CMK (cell line): ENCODE data around the gene SH2D7.

Experiments
- DNase-seq: peaks from one replicate; pipeline ENCODE4 v3.0.0-alpha.2; 2010; ENCODE audit warnings: low read depth

SH2D7 gene

GRCh38 chr15:78061963-78062427, 30.4 kb upstream of the SH2D7 start:
- no peak for DNase-seq

- DNase-seq: no peak
Observed at GRCh38 chr15:78063217-78063616, 29.1 kb upstream of the SH2D7 start.

DNA sequence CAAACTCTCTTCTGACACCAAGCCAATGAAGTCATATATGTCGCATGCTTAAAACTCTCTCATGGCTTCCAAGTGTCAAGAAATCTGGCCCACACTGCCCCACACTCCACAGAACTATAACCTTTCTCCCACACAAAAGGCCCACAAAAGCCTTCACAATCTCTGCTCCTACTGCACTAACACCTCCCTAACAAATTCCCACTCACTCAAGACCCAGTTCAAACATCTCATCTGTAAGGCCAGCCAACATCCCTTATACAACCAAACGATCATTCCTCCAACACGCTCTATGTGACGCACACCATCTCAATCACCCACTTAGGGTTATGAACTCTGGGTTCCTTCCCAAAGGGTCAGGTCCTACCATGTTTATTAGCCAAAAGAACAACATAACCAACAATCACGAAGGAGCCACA, 28.4 kb upstream of the SH2D7 start:
- DNase-seq: no peak

DNA sequence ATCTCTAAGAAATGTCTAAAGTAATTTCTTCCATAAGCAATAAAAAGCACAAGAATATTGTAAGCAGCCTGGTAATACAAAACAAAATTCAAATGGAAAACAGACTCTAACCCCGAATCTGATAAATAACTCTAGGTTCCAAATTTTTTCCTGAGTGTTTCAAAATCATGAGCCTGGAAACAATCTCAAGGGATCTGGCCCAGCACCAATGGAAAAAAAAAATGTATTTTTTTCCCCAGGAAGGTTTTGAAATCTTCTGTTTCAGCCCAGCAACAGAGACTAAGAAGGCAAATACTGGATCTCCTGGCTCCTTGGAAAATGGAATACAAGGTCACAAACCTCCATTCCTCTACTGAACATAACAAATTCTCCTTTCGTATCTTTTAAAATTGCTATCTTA, 27.8 kb upstream of the SH2D7 start:
- DNase-seq: no peak

- DNase-seq: no peak
Observed at GRCh38 chr15:78065284-78065872, 27.0 kb upstream of the SH2D7 start.

- no peak for DNase-seq
Observed at GRCh38 chr15:78065973-78066946, 26.1 kb upstream of the SH2D7 start.

DNA sequence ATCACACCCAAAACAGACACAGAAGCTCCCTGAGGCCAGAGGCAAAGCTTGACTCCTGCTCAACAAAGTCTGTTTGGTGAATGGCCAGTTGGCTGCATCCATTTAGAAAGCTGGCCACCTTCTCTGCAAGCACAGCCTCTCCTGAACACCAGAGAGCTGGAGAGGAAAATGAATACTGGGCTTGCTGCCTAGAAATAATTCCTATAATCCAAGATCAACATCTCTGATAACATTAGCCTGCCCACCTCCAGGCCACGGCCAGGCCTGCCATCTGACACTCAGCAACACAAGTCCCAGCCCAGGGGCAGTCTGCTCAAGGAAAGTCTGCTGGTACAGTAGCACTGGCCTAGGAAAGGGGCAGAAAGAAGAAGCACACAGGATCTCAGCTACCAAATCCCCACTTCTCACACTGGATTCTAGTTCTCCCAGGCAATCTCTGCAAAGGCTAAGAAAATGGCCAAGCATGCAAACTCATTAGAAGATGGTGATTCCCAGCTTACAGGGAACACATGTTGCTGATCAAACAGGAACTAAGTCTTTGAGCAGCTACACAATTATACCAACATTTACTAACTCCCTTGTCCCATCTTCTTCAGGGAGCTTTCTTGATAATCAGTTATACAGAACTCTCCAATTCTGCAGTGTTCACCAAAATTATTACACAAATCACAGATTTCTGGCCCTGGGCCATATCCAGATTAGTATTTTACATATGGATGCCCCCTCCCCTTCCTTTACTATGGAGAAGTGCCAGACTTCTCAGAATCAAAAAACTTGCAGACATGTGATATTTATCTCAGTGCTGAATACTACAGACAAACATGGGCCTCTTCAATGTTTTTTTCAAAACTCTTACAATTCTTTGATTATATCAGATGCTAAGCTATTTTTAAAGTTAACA, 24.8 kb upstream of the SH2D7 start:
- DNase-seq: no peak

- DNase-seq: no peak
Observed at GRCh38 chr15:78069052-78069414, 23.3 kb upstream of the SH2D7 start.

DNA sequence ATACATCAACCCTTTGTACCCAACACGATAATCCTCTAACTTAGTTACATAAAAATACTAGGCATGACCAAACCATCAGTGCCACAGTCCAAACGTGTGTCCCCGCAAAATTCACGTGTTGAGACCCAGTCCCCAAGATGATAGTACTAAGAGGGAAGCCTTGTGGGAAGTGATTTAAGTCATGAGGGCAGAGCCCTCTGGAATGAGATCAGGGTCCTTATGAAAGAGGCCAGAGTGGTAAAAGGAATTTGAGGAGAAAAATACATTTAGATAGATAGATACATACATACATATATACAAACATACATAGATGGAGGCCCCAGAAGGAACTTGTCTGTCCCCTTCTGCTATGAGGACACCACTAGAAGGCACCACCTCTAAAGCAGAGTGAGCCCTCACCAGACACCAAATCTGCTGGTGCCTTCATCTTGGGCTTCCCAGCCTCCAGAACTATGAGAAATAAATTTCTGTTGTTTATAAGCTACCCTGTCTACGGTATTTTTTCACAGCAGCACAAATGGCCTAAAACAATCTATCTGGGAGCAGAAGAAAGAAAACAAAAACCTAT, 22.8 kb upstream of the SH2D7 start:
- DNase-seq: no peak

GRCh38 chr15:78070049-78070700, 22.2 kb upstream of the SH2D7 start:
- DNase-seq: no peak

DNA sequence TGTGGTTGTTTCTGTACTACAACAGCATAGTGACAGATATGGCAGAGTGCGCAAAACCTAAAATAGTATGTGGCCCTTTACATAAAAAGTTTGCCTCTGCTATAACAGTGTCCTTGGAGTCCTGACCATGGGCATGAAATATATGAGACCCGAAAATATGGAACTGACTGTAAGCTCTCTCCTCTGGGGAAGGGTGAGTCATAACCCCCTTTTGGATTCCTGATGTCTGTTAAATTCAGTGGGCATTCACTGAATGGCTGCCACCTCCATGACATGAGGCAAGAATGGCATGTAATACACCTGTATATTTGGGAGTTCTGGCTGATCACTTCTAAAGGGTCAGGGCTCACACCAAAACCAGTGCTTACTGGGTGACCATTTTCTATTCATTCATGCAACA, 21.0 kb upstream of the SH2D7 start:
- no peak for DNase-seq

DNA sequence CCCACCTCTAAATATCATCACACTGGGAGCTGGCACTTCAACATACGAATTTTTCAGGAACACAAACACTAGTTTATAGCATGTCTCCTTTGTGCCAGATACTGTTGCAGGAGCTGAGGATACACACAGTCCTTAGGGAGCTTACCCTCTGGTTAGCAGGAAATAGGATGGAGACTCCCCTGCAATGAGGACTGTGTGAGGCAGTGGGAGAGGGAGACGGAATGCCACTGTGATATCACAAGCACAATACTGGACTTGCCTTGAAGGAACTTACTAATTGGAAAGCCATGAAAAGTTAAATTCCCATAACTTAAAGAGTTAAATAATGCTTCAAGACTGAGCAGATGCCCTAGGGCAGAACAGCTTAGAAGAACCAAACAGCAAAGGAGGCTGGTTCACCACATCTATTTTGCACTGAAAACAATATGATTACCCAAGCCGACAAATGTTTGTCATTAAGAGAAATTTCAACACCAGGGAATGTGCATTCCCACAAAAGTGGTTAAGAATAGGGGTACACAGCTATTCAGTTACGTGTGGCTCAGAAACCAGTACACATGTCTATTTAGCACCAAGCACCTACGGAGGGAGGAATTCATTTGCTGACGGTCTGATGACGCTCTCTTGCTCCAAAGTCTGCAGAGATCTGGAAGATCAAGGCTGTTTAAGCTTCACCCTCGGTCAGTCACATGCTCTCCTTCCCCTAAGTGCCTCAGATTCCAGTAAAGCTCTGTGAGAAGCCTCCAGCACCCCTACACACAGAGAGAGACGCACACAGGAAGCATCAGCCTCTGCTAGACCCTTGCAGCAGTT, 20.1 kb upstream of the SH2D7 start:
- DNase-seq: no peak

- no peak for DNase-seq
Observed at GRCh38 chr15:78073046-78073787, 19.1 kb upstream of the SH2D7 start.

- DNase-seq: no peak
Observed at GRCh38 chr15:78075490-78076230, 16.7 kb upstream of the SH2D7 start.

DNA sequence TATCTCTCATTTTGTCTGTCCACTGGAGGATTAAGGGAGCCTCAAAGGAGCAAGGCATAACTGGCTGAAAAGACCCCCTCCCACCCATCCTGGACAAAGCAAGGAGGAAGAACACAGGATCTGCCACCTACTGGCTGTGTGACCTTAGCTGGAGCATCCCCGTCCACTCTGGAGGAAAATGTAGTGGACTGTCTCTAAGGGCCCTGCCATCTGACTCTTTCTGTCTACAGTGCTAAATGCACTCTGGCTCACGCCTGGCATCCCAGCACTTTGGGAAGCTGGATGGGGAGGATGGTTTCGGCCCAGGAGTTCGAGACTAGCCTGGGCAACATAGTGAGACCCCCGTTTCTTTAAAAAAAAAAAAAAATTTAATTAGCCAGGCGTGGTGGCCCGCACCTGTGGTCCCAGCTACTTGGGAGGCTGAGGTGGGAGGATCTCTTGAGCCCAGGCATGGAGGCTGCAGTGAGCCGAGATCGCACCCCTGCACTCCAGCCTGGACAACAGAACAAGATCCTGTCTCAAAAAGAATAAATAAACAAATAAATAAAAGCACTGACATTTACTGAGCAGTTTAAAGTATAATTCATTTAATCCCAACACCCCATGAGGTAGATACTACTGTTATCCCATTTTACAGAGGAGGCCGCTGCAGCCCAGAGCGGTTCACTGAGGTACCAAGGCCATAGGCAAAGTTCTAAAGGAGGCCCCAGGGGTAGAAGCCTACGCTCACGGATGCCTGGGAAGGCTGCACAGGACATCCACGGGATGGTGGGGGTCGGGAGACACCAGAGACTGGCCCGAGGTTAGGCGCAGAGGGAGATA, 15.9 kb upstream of the SH2D7 start:
- DNase-seq: no peak

DNA sequence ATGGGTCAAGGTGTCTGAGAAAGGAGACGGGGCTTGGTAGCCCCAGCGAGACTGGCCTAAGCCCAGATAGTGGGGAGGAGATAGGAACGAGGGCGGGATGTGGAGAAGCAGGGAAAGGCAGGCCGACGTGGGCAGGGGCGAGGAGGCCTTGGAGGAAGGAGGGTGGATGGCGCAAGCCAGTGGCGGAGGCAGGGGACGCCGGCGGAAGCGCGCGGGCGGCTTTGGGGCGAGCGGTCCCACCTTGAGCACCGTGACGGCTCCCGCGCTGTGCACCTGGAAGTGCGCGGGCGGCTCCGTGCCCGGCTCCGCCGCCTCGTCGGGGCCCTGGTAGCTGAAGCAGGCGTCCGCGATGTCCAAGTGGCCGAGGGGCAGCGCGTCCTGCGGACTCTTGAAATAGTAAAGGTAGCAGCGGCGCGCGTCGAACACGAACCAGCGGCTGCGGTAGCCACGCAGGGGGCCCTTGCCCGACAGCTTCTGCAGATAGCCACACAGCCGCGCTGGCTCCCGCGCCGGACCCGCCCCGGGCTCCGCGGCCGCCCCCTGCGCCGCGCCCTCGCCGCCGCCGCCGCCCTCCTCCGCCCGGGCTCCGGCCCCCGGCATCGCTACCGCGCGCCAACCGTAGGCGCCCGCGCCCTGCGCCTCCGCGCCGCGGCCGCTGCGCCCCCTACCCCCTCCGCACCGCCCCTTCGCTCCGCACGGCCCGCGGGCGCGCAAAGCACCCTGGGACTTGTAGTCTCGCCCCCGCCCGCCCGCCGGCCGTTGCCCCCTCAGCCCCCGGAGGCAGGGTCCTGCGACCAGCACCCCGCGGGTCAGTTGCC, 15.1 kb upstream of the SH2D7 start, which contains the start of gene TBC1D2B:
Gene TBC1D2B, minus strand, starts transcription at position 659 of the 818 bp plus-strand sequence. Its CDS starts 59 bp downstream, at position 600.
- DNase-seq: no peak

DNA sequence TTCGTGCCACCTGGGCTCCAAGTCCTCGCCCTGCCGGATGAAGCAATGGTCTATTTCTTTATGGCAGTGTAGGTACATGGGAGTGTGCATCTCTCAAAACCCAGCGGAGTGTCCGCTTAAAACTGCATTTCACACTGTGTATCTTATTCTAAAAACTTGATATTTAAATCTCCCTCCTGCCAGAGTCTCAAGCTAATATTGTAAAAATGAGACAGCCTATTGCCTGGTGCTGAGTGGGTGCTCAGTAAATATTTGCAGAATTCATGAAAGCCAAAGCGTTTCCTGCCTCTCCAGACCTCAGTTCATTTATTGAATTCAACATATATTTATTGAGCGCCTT, 14.5 kb upstream of the SH2D7 start:
- no peak for DNase-seq
